Measurements from ENCODE around the gene LAMA1.

The LAMA1 gene, protein sequence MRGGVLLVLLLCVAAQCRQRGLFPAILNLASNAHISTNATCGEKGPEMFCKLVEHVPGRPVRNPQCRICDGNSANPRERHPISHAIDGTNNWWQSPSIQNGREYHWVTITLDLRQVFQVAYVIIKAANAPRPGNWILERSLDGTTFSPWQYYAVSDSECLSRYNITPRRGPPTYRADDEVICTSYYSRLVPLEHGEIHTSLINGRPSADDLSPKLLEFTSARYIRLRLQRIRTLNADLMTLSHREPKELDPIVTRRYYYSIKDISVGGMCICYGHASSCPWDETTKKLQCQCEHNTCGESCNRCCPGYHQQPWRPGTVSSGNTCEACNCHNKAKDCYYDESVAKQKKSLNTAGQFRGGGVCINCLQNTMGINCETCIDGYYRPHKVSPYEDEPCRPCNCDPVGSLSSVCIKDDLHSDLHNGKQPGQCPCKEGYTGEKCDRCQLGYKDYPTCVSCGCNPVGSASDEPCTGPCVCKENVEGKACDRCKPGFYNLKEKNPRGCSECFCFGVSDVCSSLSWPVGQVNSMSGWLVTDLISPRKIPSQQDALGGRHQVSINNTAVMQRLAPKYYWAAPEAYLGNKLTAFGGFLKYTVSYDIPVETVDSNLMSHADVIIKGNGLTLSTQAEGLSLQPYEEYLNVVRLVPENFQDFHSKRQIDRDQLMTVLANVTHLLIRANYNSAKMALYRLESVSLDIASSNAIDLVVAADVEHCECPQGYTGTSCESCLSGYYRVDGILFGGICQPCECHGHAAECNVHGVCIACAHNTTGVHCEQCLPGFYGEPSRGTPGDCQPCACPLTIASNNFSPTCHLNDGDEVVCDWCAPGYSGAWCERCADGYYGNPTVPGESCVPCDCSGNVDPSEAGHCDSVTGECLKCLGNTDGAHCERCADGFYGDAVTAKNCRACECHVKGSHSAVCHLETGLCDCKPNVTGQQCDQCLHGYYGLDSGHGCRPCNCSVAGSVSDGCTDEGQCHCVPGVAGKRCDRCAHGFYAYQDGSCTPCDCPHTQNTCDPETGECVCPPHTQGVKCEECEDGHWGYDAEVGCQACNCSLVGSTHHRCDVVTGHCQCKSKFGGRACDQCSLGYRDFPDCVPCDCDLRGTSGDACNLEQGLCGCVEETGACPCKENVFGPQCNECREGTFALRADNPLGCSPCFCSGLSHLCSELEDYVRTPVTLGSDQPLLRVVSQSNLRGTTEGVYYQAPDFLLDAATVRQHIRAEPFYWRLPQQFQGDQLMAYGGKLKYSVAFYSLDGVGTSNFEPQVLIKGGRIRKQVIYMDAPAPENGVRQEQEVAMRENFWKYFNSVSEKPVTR (N-terminal part only)

DNA sequence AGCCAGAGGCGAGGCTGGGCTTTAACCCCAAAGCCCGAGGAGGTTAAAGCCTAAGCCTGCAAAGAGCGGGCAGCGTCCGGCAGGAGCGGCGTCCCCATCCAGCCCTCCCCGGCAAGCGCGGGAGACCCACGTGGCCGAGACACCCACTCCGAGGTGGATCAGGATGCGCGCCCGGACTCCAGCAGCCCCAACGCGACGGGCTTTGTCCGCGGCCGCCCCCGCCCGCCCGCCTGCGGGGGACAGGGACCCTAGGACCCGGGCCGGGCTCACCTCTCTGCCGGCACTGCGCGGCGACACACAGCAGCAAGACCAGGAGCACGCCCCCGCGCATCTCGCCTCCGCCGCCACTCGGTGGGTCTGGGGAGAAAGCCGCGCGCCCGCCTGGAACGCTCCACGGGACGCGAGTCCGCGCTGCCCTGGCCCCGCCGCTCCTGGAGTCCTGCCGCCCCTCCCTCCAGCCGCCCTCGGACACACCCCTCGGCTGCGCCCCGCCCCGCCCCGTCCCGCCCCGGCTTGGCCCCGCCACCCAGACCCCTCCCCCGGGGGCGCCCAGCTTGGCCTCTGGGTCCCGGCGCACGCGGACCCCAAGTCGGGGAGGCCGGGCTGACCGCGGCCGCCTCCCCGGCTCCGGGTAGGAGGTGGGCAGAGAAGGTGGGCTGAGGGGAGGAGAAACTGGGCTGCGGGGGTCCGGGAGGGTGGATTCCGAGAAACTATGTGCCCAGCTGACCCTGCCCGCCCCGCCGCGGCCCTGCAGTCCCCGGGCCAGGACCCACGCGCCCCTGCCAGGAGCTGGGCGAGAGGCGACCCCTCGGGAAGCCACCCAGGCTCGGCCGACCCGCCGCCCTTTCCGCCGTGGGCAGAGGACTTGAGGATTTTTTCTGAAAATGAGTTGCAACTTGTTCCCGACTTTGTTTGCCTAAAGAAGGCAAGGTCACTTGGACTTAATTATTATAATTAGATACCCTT, at the start of gene LAMA1:
Gene LAMA1 (minus strand): TSS at position 408 of the 966 bp plus-strand sequence. CDS start 77 bp downstream, at position 331.
- H3K4me3 ChIP-seq = peak within 1 kb of the TSS; percentile 67
- no peak for DNase-seq (ENCODE audit: low read depth, low spot score)
- no peak within 1 kb of the TSS for H3K9ac ChIP-seq (ENCODE audit: insufficient read length)
- no peak within 1 kb of the TSS for H3K27ac ChIP-seq
- TF ChIP-seq EZH2 (IDR thresholded peaks at IDR 0.05) = no peak
- no peak for TF ChIP-seq FOXP2 (optimal IDR thresholded peaks at IDR 0.05; ENCODE audit: control extremely low read depth, extremely low read length, insufficient read depth)
- TF ChIP-seq POLR2AphosphoS5 (IDR thresholded peaks at IDR 0.05; ENCODE audit: borderline replicate concordance, low read depth, low read length) = no peak
- no peaks in the 10 kb centered on the region for H3K9me3 ChIP-seq (ENCODE audit: low read depth, low read length)
- H3K36me3 ChIP-seq (ENCODE audit: insufficient read depth, low read length) = no peaks in the 10 kb centered on the region

DNA sequence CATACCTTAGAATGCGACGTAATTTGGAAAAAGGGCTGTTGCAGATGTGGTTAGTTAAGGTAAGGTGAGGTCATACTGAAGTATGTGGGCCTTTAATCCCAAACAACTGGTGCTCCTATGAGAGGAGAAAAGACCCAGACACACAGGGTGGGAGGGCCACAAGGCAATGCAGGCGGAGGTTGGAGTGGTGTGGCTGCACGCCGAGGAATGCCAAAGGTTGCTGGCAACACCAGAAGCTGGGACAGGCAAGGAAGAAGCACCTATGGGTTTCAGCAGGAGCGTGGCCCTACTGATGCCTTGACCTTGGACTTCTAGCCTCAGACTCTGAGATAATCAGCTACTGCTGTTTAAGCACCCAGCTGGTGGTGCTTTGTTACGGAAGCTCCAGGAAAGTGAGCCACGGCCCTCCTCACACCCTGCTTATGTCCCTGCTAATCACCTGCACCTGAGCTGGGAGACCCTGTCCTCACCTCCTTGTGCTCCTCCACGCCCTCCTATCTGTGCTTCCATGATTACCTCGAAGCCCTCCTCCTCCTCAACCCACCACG, 48.3 kb upstream of the LAMA1 start:
- Histone ChIP-seq H3K4me3 (no peak overlapping the region), H3K9me3 (ENCODE audit: low read depth, low read length) (no peaks in the 10 kb centered on the region), H3K27ac (no peak overlapping the region), H3K36me3 (ENCODE audit: insufficient read depth, low read length) (no peaks in the 10 kb centered on the region), H3K9ac (ENCODE audit: insufficient read length) (no peak overlapping the region)
- TF ChIP-seq POLR2AphosphoS5 (IDR thresholded peaks at IDR 0.05; ENCODE audit: borderline replicate concordance, low read depth, low read length) = no peak
- no peak for TF ChIP-seq EZH2 (IDR thresholded peaks at IDR 0.05)
- TF ChIP-seq FOXP2 (optimal IDR thresholded peaks at IDR 0.05; ENCODE audit: control extremely low read depth, extremely low read length, insufficient read depth) = no peak
- no peak for DNase-seq (ENCODE audit: low read depth, low spot score)

DNA sequence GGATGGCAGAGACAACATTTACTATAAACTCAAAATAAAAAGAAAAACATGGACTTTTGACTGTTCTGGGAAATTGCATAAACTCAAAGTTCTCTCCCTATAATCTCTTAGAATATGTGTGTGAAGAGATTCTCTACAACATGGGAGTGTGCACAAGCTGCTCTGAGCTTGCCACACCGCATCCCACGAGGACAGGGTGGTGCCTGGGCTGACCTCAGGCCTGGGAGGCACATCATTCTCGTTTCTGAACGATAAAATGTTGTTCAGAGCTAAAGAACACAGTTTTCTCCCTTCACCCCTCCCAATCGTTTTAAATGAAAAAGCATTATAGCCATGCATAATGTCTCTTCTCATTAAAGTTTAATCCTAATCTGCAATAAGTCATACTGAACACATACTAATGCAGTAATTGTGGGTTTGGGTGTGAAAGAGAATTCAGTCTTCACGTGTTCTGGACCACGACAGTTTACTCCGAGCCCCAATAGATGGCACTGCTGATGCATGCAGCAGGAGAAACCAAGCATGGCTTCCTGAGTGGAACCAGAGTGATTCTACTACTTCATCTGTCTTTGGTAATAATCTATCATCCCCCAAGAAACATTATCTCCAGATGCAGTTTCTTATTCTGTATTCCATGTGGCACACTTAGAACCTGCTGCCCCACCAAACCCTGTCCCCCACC, 46.9 kb upstream of the LAMA1 start:
- no peak for DNase-seq (ENCODE audit: low read depth, low spot score)
- Histone ChIP-seq H3K9me3 (ENCODE audit: low read depth, low read length) (no peaks in the 10 kb centered on the region), H3K27ac (no peak overlapping the region), H3K9ac (ENCODE audit: insufficient read length) (no peak overlapping the region), H3K4me3 (no peak overlapping the region), H3K36me3 (ENCODE audit: insufficient read depth, low read length) (no peaks in the 10 kb centered on the region)
- TF ChIP-seq EZH2 (IDR thresholded peaks at IDR 0.05) = no peak
- TF ChIP-seq POLR2AphosphoS5 (IDR thresholded peaks at IDR 0.05; ENCODE audit: borderline replicate concordance, low read depth, low read length) = no peak
- no peak for TF ChIP-seq FOXP2 (optimal IDR thresholded peaks at IDR 0.05; ENCODE audit: control extremely low read depth, extremely low read length, insufficient read depth)

DNA sequence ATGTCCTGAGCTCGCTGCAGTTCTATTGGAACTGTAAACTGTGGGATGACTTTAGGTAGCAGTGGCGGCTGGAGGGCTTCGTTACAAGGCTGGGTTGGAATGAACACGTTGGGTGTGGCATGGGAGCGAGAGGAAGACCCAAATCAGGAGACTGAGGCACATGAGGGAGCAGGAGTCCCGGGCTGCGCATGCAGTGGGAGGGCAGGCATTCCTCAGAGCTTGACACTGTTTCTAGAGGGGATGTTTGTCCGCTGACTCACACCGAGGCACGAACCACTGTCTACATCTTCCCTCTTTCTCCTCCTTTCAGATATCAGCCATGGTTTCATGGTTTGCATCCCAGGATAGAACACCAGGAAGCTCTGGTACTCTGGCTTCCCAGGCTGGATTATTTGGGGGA, 40.6 kb upstream of the LAMA1 start:
- Histone ChIP-seq H3K9me3 (ENCODE audit: low read depth, low read length) (no peaks in the 10 kb centered on the region), H3K27ac (no peak overlapping the region), H3K9ac (ENCODE audit: insufficient read length) (no peak overlapping the region), H3K4me3 (no peak overlapping the region), H3K36me3 (ENCODE audit: insufficient read depth, low read length) (no peaks in the 10 kb centered on the region)
- no peak for TF ChIP-seq POLR2AphosphoS5 (IDR thresholded peaks at IDR 0.05; ENCODE audit: borderline replicate concordance, low read depth, low read length)
- no peak for TF ChIP-seq FOXP2 (optimal IDR thresholded peaks at IDR 0.05; ENCODE audit: control extremely low read depth, extremely low read length, insufficient read depth)
- TF ChIP-seq EZH2 (IDR thresholded peaks at IDR 0.05) = no peak
- no peak for DNase-seq (ENCODE audit: low read depth, low spot score)

DNA sequence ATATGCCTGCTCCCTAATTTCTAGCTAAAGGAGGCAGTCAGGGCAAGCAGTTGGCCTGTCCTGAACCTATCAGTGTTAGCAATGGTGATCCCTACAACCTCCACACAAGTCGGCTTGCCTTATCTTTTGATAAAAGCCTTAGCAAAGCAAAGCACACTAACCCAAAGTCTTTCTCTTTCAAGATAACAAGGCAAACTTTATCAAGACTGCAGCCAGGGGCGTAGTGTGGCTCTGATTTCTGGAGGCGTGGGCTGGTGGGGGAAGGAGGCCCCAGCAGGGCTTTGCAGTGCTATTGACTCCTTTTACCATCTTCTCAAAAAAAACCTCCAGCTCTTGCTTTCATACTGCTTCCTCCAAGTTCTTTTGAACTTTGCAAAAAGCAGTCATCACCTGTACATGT, 40.2 kb upstream of the LAMA1 start:
- no peak for DNase-seq (ENCODE audit: low read depth, low spot score)
- Histone ChIP-seq H3K9me3 (ENCODE audit: low read depth, low read length) (no peaks in the 10 kb centered on the region), H3K9ac (ENCODE audit: insufficient read length) (no peak overlapping the region), H3K4me3 (no peak overlapping the region), H3K36me3 (ENCODE audit: insufficient read depth, low read length) (no peaks in the 10 kb centered on the region), H3K27ac (no peak overlapping the region)
- TF ChIP-seq FOXP2 (optimal IDR thresholded peaks at IDR 0.05; ENCODE audit: control extremely low read depth, extremely low read length, insufficient read depth) (no peak), POLR2AphosphoS5 (IDR thresholded peaks at IDR 0.05; ENCODE audit: borderline replicate concordance, low read depth, low read length) (no peak), EZH2 (IDR thresholded peaks at IDR 0.05) (no peak)

DNA sequence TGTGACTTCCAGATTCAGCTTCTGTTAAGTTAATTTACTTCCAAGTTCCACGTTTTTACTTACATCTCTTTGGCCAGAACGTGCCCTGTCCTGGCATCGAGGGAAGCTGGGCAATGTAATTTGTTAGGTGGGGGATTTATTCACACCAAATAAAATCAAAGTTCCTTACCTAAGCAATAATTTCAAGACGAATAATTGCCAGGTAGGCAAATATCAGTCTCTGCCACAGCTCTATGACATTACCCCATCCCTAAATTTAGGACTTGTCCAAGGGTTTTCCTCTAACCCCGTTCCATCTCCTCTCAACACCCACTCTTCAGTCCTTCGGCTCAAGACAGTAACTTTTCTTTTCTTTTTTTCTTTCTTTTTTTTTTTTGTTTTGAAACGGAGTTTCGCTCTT, 38.3 kb upstream of the LAMA1 start:
- TF ChIP-seq POLR2AphosphoS5 (IDR thresholded peaks at IDR 0.05; ENCODE audit: borderline replicate concordance, low read depth, low read length) (no peak), EZH2 (IDR thresholded peaks at IDR 0.05) (no peak), FOXP2 (optimal IDR thresholded peaks at IDR 0.05; ENCODE audit: control extremely low read depth, extremely low read length, insufficient read depth) (no peak)
- no peak overlapping the region for H3K27ac ChIP-seq
- no peak for DNase-seq (ENCODE audit: low read depth, low spot score)
- H3K36me3 ChIP-seq (ENCODE audit: insufficient read depth, low read length) = no peaks in the 10 kb centered on the region
- no peak overlapping the region for H3K9ac ChIP-seq (ENCODE audit: insufficient read length)
- no peak overlapping the region for H3K4me3 ChIP-seq
- H3K9me3 ChIP-seq (ENCODE audit: low read depth, low read length) = no peaks in the 10 kb centered on the region
